Common myeloid progenitor, CD34-positive (primary cell): Measurements from ENCODE around the gene SPIB. TPM values are rescaled to one million over a fixed set of nuclear protein-coding genes. Genes with fewer than 3 reads are reported as not detected.
A peak's percentile ranks its signal among the peaks of the same experiment; 100 is the strongest.

Experiments
- CTCF ChIA-PET: fragments of 350-600 bp; sonication (Branson Sonifier 250); formaldehyde crosslinking; loops from one replicate; lab custom pipeline; 2021; ENCODE audit warnings: antibody characterized with exemption; lab: Charles Lee
- POLR2A ChIA-PET: fragments of 350-600 bp; sonication (Branson Sonifier 250); formaldehyde crosslinking; loops from one replicate; lab custom pipeline; 2021; ENCODE audit warnings: antibody characterized with exemption; lab: Charles Lee
- DNase-seq, 3 donors: peaks; one replicate each; pipeline versions ENCODE4 v3.0.0 to v3.0.0-alpha.2; 2013
- H3K27ac ChIP-seq, 2 experiments: 1 replicate in 1 of 2; 2 replicates in 1 of 2; pipeline ENCODE4 v1.7.0; 2013; ENCODE audit warnings: inconsistent platforms in 2 of 2, low read length in 2 of 2, mild to moderate bottlenecking in 2 of 2, low read depth in 1 of 2, moderate library complexity in 1 of 2; ENCODE audit not compliant: severe bottlenecking in 2 of 2, insufficient read depth in 1 of 2, poor library complexity in 1 of 2
- H3K27me3 ChIP-seq, 5 experiments: replicated peaks in 2 of 5; 1 replicate in 3 of 5; 2 replicates in 2 of 5; pipeline versions ENCODE4 v1.6.1 to v1.7.0; 2013; ENCODE audit warnings: low read length in 4 of 5, mild to moderate bottlenecking in 2 of 5, moderate library complexity in 2 of 5, inconsistent platforms in 1 of 5; ENCODE audit not compliant: insufficient read depth in 5 of 5, control insufficient read depth in 4 of 5
- H3K36me3 ChIP-seq, 4 experiments: 1 replicate in 2 of 4; 2 replicates in 2 of 4; pipeline versions ENCODE4 v1.6.1 to v1.7.0; 2013; ENCODE audit warnings: low read length in 3 of 4, control low read depth in 1 of 4, mild to moderate bottlenecking in 1 of 4; ENCODE audit not compliant: control insufficient read depth in 4 of 4, insufficient read depth in 4 of 4
- H3K4me1 ChIP-seq, 4 experiments: 1 replicate in 3 of 4; 2 replicates in 1 of 4; pipeline versions ENCODE4 v1.6.1 to v1.7.1; 2013; ENCODE audit warnings: low read length in 3 of 4, mild to moderate bottlenecking in 3 of 4, control low read depth in 1 of 4, inconsistent platforms in 1 of 4, moderate library complexity in 1 of 4; ENCODE audit not compliant: control insufficient read depth in 4 of 4, insufficient read depth in 4 of 4; ENCODE audit errors: control extremely low read depth in 1 of 4
- H3K4me3 ChIP-seq, 7 experiments: 1 replicate in 4 of 7; 2 replicates in 3 of 7; pipeline versions ENCODE4 v1.5.1 to v1.7.0; 2013; ENCODE audit warnings: mild to moderate bottlenecking in 7 of 7, low read length in 6 of 7, moderate library complexity in 6 of 7, inconsistent platforms in 2 of 7, low read depth in 2 of 7, control low read depth in 1 of 7; ENCODE audit not compliant: insufficient read depth in 4 of 7, control insufficient read depth in 1 of 7; ENCODE audit errors: extremely low read depth in 1 of 7
- H3K9me3 ChIP-seq, 5 experiments: 1 replicate in 4 of 5; 2 replicates in 1 of 5; pipeline versions ENCODE4 v1.6.1 to v1.7.1; 2013; ENCODE audit warnings: low read length in 4 of 5, mild to moderate bottlenecking in 2 of 5, inconsistent platforms in 1 of 5, low read depth in 1 of 5, moderate library complexity in 1 of 5; ENCODE audit not compliant: control insufficient read depth in 4 of 5, insufficient read depth in 2 of 5; ENCODE audit errors: control extremely low read depth in 1 of 5
- WGBS: methylation state at CpG from one replicate; pipeline ENCODE4 v1.1.5; 2013; ENCODE audit not compliant: insufficient coverage; 5-methylcytosine and 5-hydroxymethylcytosine counted together
- polyA plus RNA-seq: library from polyadenylated mRNA; unstranded; fragments of 120-200 nt; gene quantifications from one replicate; pipeline ENCODE4 v1.2.1, GENCODE V29; 2013

The SPIB gene
- 0.99 TPM for polyA plus RNA-seq

GRCh38 chr19:50418176-50419021 is at the start of gene SPIB:
TSS of gene SPIB (plus strand) at chr19:50418938. CDS start at chr19:50418963, 25 bp downstream.
- Histone ChIP-seq H3K4me1 (peaks cover 0 to 45% (median 36%) of the 10 kb centered on the region in 4 experiments), H3K4me3 (peak within 1 kb of the TSS in 3 of 7 experiments; percentile 20 to 36 (median 22)), H3K27ac (no peak within 1 kb of the TSS), H3K27me3 (peaks cover 0 to 26% (median 8%) of the 10 kb centered on the region in 5 experiments), H3K9me3 (no peaks in the 10 kb centered on the region), H3K36me3 (peaks cover 0 to 20% (median 0%) of the 10 kb centered on the region in 4 experiments)
- peak in 2 of 3 donors; percentile 25 to 29 for DNase-seq
- ChIA-PET POLR2A (no interaction called here), CTCF (no interaction called here)
- 70% methylated on average over 21 of the region's 34 CpGs for WGBS

GRCh38 chr19:50371914-50372475 is 46.7 kb upstream of the SPIB start:
- no peaks in the 10 kb centered on the region for H3K27me3 ChIP-seq
- DNase-seq, result no peak
- H3K4me3 ChIP-seq, result no peak overlapping the region
- H3K9me3 ChIP-seq, result no peaks in the 10 kb centered on the region
- no peak overlapping the region for H3K27ac ChIP-seq
- WGBS, result 81% methylated on average over 5 of the region's 10 CpGs
- no peaks in the 10 kb centered on the region for H3K36me3 ChIP-seq
- POLR2A ChIA-PET, result no interaction called here
- CTCF ChIA-PET, result no interaction called here
- H3K4me1 ChIP-seq, result peaks cover 2 to 18% (median 14%) of the 10 kb centered on the region in 4 experiments

DNA sequence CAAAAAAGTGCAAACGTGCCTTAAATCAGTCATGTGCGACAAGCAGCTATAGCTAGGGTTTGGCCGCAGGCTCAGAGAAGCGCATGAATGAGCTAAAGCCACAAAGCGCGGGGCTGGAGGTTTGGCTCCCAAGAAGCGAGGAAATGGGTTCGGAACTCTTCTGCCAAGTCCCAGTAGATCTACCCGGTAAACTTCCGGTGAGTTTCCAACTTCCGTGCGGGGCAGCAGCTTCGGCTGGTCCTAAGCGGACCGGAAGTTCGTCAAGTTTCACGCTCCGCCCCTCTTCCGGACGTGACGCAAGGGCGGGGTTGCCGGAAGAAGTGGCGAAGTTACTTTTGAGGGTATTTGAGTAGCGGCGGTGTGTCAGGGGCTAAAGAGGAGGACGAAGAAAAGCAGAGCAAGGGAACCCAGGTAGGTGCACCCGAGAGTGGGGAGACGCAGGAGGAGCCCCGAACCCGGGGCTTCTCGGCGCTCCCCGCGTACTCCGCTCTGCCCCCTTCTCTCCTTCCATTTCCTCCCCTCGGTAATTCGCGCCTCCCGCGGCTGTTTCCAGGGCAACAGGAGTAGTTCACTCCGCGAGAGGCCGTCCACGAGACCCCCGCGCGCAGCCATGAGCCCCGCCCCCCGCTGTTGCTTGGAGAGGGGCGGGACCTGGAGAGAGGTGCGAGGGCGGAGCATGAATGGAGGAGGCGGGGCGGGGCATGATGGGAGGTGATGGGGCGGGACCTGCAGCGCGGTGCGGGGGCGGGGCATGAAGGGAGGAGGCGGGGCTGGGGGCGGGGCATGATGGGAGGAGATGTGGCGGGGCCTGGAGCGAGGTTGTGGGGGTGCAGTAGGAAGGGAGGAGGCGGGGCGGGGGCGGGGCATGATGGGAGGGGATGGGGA is 42.3 kb upstream of the SPIB start, which contains the start of gene NR1H2:
NR1H2 (plus strand) TSS at position 292 of the 885 bp plus-strand sequence. CDS start 1,149 bp downstream, outside the sequence.
- ChIA-PET CTCF (interaction anchor here (1.0 to 1.9 kb wide), 2 partner anchors 10 to 16 kb away, joined by 3 to 5 read pairs; no protein-coding TSS in a partner anchor), POLR2A (interaction anchor here (0.5 to 1.1 kb wide), 6 partner anchors 11 to 398 kb away, joined by 3 read pairs; partner anchors contain the start of gene KCNC3)
- Histone ChIP-seq H3K4me1 (peaks cover 2 to 13% (median 7%) of the 10 kb centered on the region in 4 experiments), H3K27ac (peak within 1 kb of the TSS; percentile 100), H3K4me3 (peak within 1 kb of the TSS; percentile 64 to 96 (median 91)), H3K36me3 (peaks cover 10 to 41% (median 34%) of the 10 kb centered on the region in 4 experiments), H3K27me3 (no peaks in the 10 kb centered on the region), H3K9me3 (no peaks in the 10 kb centered on the region)
- under 1% methylated on average over 38 of the region's 67 CpGs for WGBS
- DNase-seq, result peak; percentile 96 to 98 (median 97)

GRCh38 chr19:50377051-50377461 is 41.7 kb upstream of the SPIB start:
- Histone ChIP-seq H3K27ac (no peak overlapping the region), H3K9me3 (no peaks in the 10 kb centered on the region), H3K4me3 (peak overlapping the region in 4 of 7 experiments; percentile 17 to 55 (median 30)), H3K27me3 (no peaks in the 10 kb centered on the region), H3K4me1 (peaks cover 2 to 13% (median 7%) of the 10 kb centered on the region in 4 experiments), H3K36me3 (peaks cover 10 to 48% (median 39%) of the 10 kb centered on the region in 4 experiments)
- WGBS, result 64% methylated on average over 6 of the region's 7 CpGs
- DNase-seq, result peak; percentile 43 to 63 (median 61)
- POLR2A ChIA-PET, result interaction anchor here (0.5 to 1.1 kb wide), 3 partner anchors 48 to 293 kb away, joined by 3 read pairs; partner anchors contain the start of gene KCNC3
- CTCF ChIA-PET, result interaction anchor here (0.6 kb wide), 1 partner anchor 97 kb away, joined by 3 read pairs; no protein-coding TSS in a partner anchor

GRCh38 chr19:50377517-50377916 is 41.2 kb upstream of the SPIB start:
- 38% methylated on average over 5 of the region's 9 CpGs for WGBS
- Histone ChIP-seq H3K4me1 (peaks cover 2 to 13% (median 7%) of the 10 kb centered on the region in 4 experiments), H3K4me3 (no peak overlapping the region), H3K27ac (peak overlapping the region in 1 of 2 experiments; percentile 56), H3K9me3 (no peaks in the 10 kb centered on the region), H3K27me3 (no peaks in the 10 kb centered on the region), H3K36me3 (peaks cover 10 to 52% (median 41%) of the 10 kb centered on the region in 4 experiments)
- peak in 1 of 3 donors; percentile 33 for DNase-seq
- POLR2A ChIA-PET, result interaction anchor here (0.7 to 1.1 kb wide), 2 partner anchors 97 to 292 kb away, joined by 3 read pairs; no protein-coding TSS in a partner anchor
- CTCF ChIA-PET, result interaction anchor here (0.6 kb wide), 1 partner anchor 96 kb away, joined by 3 read pairs; no protein-coding TSS in a partner anchor

- CTCF ChIA-PET, result no interaction called here
Observed at GRCh38 chr19:50378169-50378862, 40.4 kb upstream of the SPIB start.

More at GRCh38 chr19:50378169-50378862, 40.4 kb upstream of the SPIB start:
- H3K27ac ChIP-seq, result peak overlapping the region in 1 of 2 experiments; percentile 56
- no peaks in the 10 kb centered on the region for H3K27me3 ChIP-seq
- POLR2A ChIA-PET, result no interaction called here
- H3K36me3 ChIP-seq, result peaks cover 10 to 56% (median 44%) of the 10 kb centered on the region in 4 experiments
- H3K4me3 ChIP-seq, result no peak overlapping the region
- H3K4me1 ChIP-seq, result peaks cover 2 to 13% (median 8%) of the 10 kb centered on the region in 4 experiments
- DNase-seq, result no peak
- 99% methylated on average over 36 of the region's 36 CpGs for WGBS
- H3K9me3 ChIP-seq, result no peaks in the 10 kb centered on the region
